ENCODE data around the gene GOLGA6A. TPM values are rescaled to one million over a fixed set of nuclear protein-coding genes. Genes with fewer than 3 reads are reported as not detected.

Gene GOLGA6A
- total RNA-seq, 2 donors from 2014 or later, result not detected

DNA sequence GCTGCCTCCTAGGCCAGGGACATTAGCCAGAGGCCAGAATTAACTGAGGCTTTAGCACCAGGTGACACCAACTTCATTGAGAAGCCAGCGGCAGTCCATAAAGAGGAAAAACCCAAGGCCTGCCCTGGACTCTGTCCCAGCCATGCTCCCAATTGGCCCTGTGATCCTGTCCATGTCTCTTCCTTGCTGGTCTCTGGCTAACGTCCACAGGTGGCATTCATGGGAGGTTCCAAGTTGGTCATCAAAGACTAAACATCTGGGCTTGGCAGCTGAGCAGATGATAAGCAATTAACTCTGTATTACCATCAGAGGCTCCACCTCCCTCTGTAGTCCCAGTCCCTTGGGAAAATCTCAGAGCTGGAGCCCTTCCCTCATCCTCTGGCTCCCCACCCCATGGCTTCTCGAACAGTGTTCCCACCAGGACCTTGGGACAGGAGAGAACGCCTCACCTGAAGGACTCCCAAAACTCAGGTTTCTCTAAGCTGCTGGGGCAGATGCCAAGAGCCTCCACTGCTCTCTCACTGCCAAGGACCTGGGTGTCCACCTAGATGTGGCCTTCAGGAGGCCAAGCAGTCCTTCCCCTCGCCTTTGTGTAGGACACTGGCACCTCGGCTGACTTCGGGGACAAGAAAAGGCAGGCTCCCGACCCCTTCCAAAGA, 40.4 kb downstream of the GOLGA6A start:
- ATAC-seq (no peak), DNase-seq (no peak)
- intact Hi-C loops (cut with DNase I), result no loop called here

DNA sequence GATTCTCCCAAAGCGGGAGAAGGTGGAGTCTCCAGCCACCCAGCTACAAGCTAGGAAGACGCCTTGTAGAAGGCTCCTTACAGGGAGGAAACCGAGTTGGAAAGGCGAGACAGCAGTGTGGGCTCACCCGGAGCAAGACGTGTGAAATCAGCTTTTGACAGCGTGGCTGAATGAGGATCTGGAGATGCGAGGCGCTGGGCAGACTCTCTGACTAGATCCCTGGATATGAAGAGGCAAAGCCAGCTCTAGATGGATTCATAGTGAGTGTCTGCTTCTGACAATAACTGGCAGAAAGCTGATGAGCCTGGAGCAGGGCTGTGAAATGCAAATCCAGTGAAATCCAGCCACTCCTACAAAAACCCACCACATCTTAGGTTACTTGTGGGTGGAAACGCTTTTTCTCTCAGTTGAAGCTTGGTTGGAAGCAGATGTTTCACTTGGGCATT, 41.0 kb downstream of the GOLGA6A start:
- DNase-seq, result no peak
- ATAC-seq, result no peak
- intact Hi-C loops (cut with DNase I), result no loop called here

DNA sequence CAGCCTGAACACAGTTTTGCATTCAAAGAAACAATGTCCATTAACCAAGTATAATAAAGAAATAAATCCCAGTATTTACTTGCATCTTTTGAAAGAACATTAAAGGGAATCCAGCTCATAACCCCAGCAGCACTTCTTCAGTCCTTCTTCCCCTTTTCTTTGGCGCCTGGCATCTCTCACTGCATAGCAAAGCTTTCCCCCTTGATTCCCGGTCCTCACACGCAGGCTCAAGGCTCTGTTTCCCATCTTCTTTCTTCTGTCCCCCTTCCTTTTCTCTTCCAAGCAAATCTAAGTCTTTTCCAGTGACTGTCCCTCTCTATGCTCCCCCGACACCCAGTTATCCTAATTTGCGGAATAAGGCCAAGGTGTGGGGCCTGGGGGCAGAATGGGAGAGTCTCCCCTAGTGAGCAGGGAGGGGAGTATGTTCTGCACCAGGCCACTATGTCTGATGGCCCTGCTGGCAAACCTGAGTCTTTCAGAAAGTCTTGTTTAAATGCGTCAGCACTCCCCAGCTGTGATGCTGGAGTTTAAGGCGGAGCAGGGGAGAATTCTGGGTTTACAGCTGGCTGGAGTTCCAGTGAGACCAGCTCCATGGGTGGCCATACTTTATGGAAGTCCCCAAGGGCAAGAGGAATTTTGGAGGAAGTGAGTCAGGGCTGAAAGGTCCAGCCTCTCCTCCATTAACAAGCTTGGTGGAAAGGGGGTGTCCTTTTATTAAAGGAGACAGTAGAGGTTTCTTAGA, 42.1 kb downstream of the GOLGA6A start:
- ATAC-seq (peak; percentile 58 to 60), DNase-seq (peak; percentile 71)
- intact Hi-C loops (cut with DNase I), result no loop called here

DNA sequence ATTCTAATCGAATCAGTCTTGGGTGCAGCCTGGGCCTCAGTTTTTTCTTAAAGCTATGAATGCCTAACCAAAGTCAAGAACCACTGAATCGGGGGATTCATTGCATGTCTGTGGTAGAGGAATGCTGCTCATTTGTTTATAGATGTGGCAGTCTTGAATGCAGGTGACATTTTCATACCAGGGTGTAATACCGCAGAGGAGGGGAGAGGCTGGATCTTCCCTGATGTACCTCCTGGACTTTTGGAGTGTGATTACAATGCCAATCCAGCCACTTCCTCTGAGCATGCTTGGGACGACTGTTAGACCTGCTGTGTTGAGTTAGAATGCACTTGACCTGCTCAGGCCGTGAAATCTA, 42.7 kb downstream of the GOLGA6A start:
- no peak for DNase-seq
- ATAC-seq, result no peak
- intact Hi-C loops (cut with DNase I), result loop anchor here in 1 of 2 donors (10.0 kb wide), 1 partner anchor 65 kb away; no protein-coding TSS in a partner anchor

DNA sequence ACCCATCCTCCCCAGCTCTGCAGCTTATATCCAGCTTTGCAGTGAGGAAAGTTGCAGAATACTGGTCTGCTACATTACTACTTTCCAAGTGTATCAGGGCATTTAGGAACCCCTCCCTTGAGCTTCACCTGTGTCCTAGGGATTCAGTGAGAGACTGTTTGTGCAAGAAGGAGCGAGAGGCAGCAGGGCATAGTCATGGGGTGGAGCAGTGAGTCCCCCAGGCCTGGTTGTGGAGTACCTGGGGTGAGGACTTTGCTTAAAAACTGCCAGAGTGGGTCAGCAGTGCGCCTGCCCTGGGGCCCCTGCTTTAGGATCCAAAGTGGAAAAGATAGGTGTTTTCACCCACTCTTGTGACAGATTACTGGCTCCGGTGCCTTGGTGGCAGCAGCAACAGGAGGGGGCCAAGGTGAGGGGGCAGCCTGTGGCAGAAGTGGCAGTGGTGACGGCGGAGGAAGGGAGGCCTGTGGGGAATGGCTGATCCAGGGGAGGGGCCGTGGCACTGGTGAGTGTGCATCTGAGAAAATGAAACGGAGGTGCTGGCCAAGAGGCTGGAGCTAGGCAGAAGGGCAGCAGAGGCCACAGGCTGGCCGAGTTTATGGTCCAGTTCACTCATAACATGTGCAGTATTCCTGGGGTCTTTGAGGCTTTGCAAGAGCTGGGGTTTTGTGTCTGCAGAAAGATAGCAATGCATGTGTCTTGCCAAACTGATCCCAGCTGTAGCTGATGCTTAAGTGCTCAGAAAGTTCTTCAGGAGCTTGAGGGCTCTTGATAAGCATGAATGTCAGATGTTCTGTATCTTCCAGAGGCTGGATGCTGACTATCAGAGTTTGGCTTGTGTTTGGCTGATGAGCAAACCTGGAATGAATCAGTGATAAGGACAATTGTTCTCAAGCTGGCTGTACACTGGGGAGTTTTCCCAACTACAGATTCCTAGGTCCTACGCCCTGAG, 43.4 kb downstream of the GOLGA6A start:
- intact Hi-C loops (cut with DNase I), result loop anchor here in 1 of 2 donors (10.0 kb wide), 1 partner anchor 64 kb away; no protein-coding TSS in a partner anchor
- ATAC-seq (peak; percentile 20 to 22), DNase-seq (no peak)

DNA sequence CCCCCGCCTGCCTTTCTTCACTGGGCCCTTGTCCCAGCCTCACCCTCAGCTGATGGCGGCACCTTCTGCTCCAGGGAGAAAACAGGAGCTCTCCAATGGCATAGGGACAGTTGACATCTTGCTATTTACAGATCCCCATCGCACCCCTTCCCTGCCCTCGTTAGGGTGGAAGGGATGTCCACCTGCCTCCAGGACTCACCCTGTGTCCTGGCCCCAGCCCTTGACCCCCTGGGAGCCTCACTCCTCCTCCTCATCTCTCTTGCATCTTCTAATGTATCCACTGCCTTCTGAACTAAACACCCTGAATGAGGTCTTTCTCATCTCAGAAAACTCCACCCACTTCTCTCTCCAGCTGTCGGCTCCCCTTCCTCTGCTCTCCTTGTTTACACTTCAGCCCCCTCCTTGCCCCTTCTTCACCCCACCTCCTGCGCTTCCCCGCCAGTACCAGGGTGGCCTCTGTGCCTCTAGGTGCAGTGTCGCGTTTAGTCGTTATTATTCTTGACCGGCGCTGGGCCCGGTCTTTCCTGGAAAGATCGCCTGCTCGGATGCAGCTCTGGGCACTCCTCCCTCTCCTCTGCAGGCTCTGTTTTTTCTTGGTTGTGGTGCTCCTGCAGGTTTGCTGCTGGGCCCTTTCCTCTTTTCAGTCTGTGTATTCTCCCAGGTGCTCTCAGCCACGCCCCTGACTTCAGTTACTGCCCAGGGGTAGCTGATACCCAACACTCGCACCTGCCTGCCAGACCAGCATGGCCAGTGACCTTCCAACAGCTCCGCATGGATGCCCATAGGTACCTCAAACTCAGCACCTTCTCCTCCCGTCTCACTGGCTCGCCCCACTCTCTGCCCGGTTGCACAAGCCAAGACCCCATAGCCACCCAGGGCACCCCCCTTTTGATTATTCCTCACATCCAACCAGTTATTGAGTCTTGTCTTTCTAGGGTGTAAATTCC, 44.9 kb downstream of the GOLGA6A start:
- DNase-seq, result no peak
- ATAC-seq, result no peak
- intact Hi-C loops (cut with DNase I), result loop anchor here in 1 of 2 donors (10.0 kb wide), 1 partner anchor 63 kb away; no protein-coding TSS in a partner anchor

DNA sequence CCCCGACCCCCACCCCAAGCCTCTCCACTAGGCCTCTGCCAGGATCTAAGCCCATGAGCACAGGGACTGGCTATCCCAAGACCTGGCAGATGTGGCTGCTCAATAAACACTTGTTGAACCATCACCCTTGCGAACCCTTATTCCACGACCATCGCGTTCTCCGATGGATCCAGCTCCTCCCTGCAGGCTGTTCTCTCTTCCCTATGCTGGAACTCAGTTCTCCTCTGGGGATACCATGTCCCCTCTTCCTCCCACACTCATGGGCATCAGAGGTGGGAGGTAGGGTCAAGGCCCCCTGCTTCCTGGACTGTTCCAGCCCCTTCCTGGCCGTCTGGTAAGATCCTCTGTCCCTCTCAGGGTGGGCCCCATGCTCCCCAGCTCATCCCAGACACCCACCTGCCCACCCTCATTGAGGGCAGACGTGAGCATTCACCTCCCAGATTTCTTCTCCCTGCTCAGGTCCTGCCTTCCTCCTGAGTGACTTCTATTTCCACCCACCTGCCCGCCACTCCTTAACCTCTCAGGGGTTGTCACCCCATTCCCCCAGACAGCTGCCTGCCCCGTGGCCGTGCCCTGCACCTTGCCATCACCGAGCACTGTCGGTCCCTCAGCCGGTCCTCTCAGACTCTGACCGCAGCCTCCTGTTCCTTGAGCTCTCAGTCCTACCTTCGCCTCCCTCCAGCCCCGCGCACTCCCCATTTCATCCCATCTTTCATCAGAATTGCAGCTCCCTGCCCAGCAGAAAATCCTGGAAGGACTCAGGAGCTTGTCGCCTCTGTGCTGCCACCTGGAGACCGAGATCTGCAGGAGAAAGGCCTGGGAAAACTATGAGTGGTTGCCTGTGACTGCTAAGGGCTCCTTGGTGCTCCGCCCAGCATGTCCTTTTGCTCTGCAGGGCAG, 45.8 kb downstream of the GOLGA6A start:
- DNase-seq, result peak; percentile 63
- intact Hi-C loops (cut with DNase I), result loop anchor here (1.0 to 10.0 kb wide), 2 partner anchors 62 to 63 kb away; no protein-coding TSS in a partner anchor
- peak; percentile 2 to 31 for ATAC-seq

DNA sequence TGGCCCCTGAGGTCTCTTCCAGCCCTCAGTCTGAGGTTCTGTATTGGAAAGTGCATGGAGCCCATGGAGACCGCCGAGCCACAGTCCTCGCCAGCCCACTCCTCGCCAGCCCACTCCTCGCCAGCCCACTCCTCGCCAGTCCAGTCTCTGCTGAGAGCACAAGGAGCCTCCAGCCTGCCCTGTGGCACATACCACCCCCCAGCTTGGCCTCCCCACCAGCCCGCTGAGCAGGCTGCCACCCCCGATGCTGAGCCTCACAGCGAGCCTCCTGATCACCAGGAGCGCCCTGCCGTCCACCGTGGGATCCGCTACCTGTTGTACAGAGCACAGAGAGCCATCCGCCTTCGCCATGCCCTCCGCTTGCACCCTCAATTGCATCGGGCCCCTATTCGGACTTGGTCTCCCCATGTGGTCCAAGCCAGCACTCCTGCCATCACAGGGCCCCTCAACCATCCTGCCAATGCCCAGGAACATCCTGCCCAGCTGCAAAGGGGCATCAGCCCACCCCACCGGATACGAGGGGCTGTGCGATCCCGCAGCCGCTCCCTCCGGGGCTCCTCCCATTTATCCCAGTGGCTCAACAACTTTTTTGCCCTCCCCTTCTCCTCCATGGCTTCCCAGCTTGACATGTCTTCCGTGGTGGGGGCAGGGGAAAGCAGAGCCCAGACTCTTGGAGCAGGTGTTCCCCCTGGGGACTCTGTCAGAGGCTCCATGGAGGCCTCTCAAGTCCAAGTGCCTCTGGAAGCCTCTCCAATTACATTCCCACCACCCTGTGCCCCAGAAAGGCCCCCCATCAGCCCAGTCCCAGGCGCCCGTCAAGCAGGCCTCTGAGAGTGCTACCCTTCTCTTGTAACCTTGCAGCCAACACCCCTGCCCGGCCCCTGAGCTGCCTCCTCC, 47.0 kb downstream of the GOLGA6A start:
- intact Hi-C loops (cut with DNase I), result loop anchor here (1.0 to 10.0 kb wide), 2 partner anchors 61 to 62 kb away; no protein-coding TSS in a partner anchor
- DNase-seq (no peak), ATAC-seq (no peak)

DNA sequence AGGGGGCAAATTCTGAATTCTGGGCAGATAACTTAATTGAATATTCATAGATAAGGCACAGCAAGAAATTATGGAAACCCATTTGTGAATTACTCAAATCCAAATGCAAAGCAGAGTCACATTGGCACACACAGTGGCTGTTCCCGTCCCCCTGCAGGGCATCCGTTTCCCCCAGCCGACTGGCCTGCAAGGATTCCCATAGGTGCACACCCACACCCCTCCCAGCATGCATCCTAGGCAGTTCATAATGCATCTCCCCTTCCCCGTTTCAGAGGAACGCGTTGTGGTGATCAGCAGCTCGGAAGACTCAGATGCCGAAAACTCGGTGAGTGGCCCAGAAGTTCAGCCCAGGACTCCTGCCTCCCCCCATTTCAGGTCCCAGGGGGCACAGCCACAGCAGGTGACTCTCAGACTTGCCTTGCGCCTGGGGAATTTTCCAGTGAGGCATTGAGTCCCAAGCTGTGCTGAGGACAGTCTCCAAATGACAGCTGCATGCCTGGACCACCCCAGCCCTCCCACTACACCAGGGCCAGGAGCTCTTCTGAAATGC, 48.1 kb downstream of the GOLGA6A start:
- DNase-seq (no peak), ATAC-seq (no peak)
- intact Hi-C loops (cut with DNase I), result loop anchor here in 1 of 2 donors (10.0 kb wide), 1 partner anchor 59 kb away; no protein-coding TSS in a partner anchor

DNA sequence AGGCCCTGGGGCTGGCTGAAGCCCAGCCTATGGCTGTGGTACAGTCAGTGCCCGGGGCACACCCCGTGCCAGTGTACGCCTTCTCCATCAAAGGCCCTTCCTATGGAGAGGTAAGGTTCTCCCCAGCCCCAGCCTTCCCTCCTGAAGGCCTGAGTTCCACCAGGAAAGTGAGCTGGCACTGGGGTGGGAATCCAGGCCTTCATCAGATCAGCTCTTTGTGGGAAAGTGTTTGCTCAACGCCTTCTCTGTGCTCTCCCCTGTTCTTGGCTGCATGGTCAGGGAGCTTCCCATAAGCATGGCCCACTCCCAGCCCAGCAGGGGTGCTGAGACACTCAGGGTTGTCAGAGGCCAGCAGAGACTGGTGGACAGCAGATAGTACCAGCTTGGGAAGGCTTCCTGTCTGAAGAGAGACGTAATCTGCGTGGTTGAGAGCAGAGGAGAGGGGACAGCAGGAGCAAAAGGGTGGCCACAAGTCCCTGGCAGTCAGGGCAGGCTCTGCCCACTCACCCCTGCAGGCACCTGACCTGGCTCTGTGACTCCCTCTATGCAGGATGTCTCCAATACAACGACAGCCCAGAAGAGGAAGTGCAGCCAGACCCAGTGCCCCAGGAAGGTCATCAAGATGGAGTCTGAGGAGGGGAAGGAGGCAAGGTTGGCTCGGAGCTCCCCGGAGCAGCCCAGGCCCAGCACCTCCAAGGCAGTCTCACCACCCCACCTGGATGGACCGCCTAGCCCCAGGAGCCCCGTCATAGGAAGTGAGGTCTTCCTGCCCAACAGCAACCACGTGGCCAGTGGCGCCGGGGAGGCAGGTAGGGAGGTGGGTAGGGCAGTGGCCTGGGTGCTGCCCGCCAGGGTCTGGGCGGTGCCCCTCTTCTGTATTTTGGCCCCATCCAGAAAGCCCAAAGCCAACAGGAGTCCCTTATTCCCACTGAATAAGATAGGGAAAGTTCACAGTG, 49.5 kb downstream of the GOLGA6A start:
- ATAC-seq, result no peak
- no peak for DNase-seq
- intact Hi-C loops (cut with DNase I), result loop anchor here in 1 of 2 donors (10.0 kb wide), 1 partner anchor 58 kb away; no protein-coding TSS in a partner anchor

DNA sequence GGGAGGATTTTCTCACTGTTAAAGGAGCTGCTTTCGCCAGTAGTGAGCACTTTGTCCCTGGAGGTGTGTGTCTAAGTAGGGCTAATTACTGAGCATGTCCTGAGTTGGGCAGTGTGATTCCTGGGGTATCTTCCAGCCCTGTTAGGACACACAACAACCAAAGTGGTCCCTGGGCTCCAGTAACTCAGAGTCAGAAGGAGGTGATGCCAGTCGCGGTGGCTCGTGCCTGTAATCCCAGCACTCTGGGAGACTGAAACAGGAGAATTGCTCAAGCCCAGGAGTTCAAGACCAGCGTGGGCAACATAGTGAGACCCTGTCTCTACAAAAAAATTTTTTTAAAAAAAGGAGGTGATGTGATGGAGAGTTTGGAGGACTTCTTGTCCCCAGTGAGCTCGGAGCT, 50.3 kb downstream of the GOLGA6A start:
- ATAC-seq, result no peak
- DNase-seq, result no peak
- intact Hi-C loops (cut with DNase I), result loop anchor here in 1 of 2 donors (10.0 kb wide), 1 partner anchor 57 kb away; no protein-coding TSS in a partner anchor

DNA sequence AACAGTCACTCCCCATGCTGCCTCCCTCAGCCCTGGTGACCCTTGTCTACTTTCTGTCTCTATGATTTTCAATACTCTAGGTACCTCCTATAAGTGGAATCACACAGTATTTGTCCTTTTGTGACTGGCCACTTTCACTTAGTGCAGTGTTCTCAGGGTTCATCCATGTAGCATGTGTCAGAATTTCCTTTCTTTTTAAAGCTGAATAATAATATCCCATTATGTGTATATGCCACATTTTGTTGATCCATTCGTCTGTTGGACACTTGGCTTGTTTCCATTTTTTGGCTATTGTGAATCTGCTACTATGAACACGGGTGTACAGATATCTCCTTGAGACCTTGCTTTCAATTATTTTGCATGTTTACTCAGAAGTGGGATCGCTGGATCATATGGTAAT, 53.7 kb downstream of the GOLGA6A start:
- intact Hi-C loops (cut with DNase I), result no loop called here
- DNase-seq, result no peak
- no peak for ATAC-seq

DNA sequence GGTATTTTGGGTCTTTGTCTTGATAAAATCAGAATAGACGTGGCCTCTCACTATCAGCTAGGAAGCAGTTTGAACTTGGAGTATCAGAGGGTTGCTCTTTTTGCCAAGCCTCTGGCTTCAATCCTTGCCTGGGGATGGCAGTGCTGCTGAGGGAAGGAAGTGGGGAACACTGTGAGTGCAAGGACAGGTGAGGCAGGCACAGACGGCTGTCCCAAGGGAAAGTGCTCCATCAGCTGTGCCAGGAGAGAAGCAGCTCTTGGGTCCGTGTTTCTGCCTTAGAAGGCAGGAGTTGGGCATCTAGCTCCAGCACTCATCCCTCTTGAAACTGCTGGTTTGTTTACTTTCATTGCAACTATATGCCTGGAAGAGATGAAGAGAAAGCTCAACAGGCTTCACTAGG, 54.7 kb downstream of the GOLGA6A start:
- DNase-seq (no peak), ATAC-seq (no peak)
- intact Hi-C loops (cut with DNase I), result no loop called here

DNA sequence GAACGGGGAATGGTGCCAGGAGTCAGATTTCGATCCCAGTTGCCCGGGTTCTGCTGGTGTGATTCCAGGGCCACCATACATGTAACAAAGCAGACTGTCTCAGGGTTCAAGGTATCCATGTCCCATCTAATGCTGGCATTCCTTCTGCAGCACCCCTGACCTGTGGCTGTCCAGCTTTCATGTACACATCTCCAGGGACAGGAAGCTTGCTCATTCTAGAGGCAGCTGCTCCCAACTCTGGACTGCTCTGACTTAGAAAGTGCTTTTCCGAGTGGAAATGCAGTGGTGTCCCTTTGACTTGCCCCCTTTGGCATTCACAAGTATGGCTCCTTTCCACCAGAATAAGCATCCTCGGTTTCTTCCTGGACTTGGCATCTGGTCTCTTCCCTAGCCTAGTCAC, 56.9 kb downstream of the GOLGA6A start:
- intact Hi-C loops (cut with DNase I), result no loop called here
- ATAC-seq (peak in 1 of 2 donors; percentile 44), DNase-seq (no peak)

DNA sequence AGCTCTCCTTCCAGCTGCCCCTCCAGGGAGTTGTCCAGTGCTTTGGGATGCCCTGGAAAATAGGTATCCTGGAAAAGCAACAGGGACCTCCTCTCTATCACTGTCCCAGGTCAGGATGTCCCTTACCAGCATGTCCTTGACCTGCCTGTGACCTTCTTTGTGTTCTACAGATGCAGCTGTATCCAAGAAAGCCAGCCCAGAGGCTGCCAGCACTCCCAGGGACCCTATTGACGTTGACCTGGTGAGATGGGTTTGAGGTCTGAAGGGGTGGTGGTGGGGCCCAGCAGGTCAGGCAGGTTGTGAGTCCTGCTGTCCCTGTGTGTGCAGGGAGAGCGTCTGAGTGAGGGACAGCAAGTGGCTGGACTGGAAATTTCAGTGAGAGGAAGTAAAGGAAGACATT, 57.7 kb downstream of the GOLGA6A start:
- no peak for ATAC-seq

More for the DNA sequence above, 57.7 kb downstream of the GOLGA6A start:
- DNase-seq, result no peak
- intact Hi-C loops (cut with DNase I), result no loop called here
